Calu3 (cell line): ENCODE data around the gene ZNF496. TPM values are rescaled to one million over a fixed set of nuclear protein-coding genes. Genes with fewer than 3 reads are reported as not detected.
A peak's percentile ranks its signal among the peaks of the same experiment; 100 is the strongest.

Experiments
- BruUV-seq: library from RNA; stranded (reverse); fragments of 400-500 nt; replicated peaks from 2 replicates; lab custom pipeline; 2021; lab: Mats Ljungman, UMichigan
- CTCF ChIA-PET: fragments of 300-600 bp; sonication (Branson Sonifier 250); formaldehyde crosslinking; loops from one replicate; lab custom pipeline; 2022; ENCODE audit warnings: antibody characterized with exemption; lab: Charles Lee
- DNase-seq: peaks from one replicate; pipeline ENCODE4 v3.0.0; 2022
- H3K27ac Mint-ChIP-seq: one replicate; pipeline ENCODE4 v1.8.0; 2022; ENCODE audit warnings: mixed read lengths; ENCODE audit not compliant: unreplicated experiment
- H3K27me3 Mint-ChIP-seq: one replicate; pipeline ENCODE4 v1.8.0; 2022; ENCODE audit warnings: mixed read lengths; ENCODE audit not compliant: unreplicated experiment
- H3K36me3 Mint-ChIP-seq: one replicate; pipeline ENCODE4 v1.8.0; 2022; ENCODE audit warnings: mild to moderate bottlenecking, moderate library complexity, mixed read lengths; ENCODE audit not compliant: insufficient read depth, unreplicated experiment
- H3K4me1 Mint-ChIP-seq: one replicate; pipeline ENCODE4 v1.8.0; 2022; ENCODE audit warnings: mild to moderate bottlenecking, low read depth, mixed read lengths; ENCODE audit not compliant: unreplicated experiment
- H3K4me3 Mint-ChIP-seq: one replicate; pipeline ENCODE4 v1.8.0; 2022; ENCODE audit warnings: mild to moderate bottlenecking, low read depth, moderate library complexity, mixed read lengths; ENCODE audit not compliant: unreplicated experiment
- H3K9me3 Mint-ChIP-seq: one replicate; pipeline ENCODE4 v1.8.0; 2022; ENCODE audit warnings: low read depth, mixed read lengths; ENCODE audit not compliant: unreplicated experiment
- intact Hi-C: fragments of 100-400 bp; cut with micrococcal nuclease; formaldehyde crosslinking; loops from one replicate; pipeline ENCODE4 v1.10.0; 2022; ENCODE audit not compliant: unreplicated experiment
- total RNA-seq: library from RNA; stranded (reverse); gene quantifications from 2 replicates; pipeline ENCODE4 v1.2.3, GENCODE V29; 2022
- TF ChIP-seq, protein P1 (sequence below): fragments of 200-600 bp; IDR thresholded peaks from one replicate; pipeline ENCODE4 v1.8.0; 2022; ENCODE audit warnings: antibody characterized with exemption; ENCODE audit not compliant: unreplicated experiment

Gene ZNF496
- total RNA-seq, 1 experiment from 2014 or later = 36.9 TPM

DNA sequence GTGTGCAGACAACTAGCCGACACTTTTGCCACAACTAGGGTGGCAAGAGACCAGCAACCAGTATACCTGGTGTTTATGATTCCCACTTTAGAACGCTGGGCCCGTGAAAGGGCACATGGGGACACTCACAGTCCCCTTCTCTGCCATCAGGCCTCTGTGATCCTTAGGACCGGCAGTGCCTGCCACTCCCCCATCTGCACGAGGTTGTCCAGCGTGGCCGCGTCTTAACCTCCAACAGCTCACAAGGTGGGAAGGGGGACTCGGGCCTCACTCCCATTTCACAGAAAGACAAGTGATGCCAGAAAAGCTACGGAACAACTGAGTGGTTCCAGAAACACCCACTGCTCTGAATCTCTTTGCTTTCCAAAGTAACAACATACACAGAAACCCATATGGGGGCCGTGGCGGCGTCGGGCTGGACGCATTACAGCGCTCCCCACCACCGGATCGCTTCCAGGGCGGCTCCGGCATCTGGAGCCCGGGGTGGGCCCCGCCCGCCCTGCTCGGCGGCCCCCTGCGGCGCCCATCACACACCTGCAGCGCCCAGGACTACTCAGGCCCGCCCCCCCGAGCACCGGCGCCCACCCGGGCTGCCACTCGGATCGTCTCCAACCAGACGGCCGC lies 1.0 kb downstream of the ZNF496 start:
- peak overlapping the region; percentile 92 for H3K4me3 Mint-ChIP-seq
- TF ChIP-seq, protein P1, sequence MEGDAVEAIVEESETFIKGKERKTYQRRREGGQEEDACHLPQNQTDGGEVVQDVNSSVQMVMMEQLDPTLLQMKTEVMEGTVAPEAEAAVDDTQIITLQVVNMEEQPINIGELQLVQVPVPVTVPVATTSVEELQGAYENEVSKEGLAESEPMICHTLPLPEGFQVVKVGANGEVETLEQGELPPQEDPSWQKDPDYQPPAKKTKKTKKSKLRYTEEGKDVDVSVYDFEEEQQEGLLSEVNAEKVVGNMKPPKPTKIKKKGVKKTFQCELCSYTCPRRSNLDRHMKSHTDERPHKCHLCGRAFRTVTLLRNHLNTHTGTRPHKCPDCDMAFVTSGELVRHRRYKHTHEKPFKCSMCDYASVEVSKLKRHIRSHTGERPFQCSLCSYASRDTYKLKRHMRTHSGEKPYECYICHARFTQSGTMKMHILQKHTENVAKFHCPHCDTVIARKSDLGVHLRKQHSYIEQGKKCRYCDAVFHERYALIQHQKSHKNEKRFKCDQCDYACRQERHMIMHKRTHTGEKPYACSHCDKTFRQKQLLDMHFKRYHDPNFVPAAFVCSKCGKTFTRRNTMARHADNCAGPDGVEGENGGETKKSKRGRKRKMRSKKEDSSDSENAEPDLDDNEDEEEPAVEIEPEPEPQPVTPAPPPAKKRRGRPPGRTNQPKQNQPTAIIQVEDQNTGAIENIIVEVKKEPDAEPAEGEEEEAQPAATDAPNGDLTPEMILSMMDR = no peak
- peaks cover 34% of the 10 kb centered on the region for H3K36me3 Mint-ChIP-seq
- no peak for DNase-seq
- no peaks in the 10 kb centered on the region for H3K27me3 Mint-ChIP-seq
- H3K27ac Mint-ChIP-seq = peak overlapping the region; percentile 89
- intact Hi-C loops = loop anchor here (5.0 kb wide), 1 partner anchor 118 kb away; no protein-coding TSS in a partner anchor
- H3K4me1 Mint-ChIP-seq = peaks cover 31% of the 10 kb centered on the region
- no peaks in the 10 kb centered on the region for H3K9me3 Mint-ChIP-seq
- CTCF ChIA-PET = interaction anchor here (0.8 to 0.9 kb wide), 2 partner anchors 17 to 25 kb away, joined by 3 read pairs; no protein-coding TSS in a partner anchor
- BruUV-seq = no TSS peak

DNA sequence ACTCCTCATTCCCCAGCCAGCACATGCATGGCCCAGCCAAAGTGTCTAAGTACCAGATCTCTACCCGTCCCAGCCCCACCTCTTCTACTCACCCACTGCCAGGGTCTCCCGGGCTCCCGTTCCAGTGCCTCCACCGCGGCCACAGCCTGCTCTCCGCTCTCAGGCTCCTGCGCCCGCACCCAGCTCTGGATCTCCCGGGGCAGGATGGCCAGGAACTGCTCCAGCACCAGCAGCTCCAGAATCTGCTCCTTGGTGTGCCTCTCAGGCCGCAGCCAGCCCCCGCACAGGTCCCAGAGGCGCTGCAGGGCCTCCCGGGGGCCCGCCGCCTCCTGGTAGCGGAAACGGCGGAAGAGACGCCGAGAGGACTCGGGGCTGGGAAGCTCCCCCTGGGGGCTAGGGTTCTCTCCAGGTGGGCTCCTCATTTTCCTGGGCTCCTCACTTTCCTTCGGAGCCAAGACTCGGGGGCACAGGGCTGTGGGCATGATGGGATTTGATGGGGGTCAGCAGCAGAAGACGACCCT lies 2.5 kb downstream of the ZNF496 start:
- Mint-ChIP-seq H3K4me1 (peaks cover 24% of the 10 kb centered on the region), H3K36me3 (peaks cover 29% of the 10 kb centered on the region), H3K9me3 (no peaks in the 10 kb centered on the region), H3K27me3 (no peaks in the 10 kb centered on the region), H3K27ac (no peak overlapping the region), H3K4me3 (peak overlapping the region; percentile 92)
- DNase-seq = no peak
- CTCF ChIA-PET = no interaction called here
- TF ChIP-seq, protein P1 = no peak
- intact Hi-C loops = no loop called here
- BruUV-seq = no TSS peak

DNA sequence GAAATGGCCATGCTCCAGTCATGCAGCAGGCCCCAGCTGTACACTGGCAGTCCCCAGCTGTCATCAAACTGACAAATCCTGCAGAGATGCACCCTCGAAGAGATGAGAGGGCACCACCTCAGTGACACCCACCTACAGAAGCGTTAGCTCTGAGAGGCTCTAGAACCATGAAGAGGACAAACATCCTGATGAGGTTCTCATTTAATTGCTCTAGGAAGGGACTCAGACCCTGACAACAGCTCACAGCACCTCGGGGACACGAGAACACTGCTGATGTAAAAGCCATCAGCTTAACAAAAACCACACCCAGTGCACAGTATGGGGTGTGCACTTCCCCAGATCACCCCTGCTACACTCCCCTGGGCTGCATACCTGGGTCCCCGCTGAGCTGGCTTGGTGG lies 3.4 kb downstream of the ZNF496 start:
- DNase-seq = no peak
- no peak overlapping the region for H3K27ac Mint-ChIP-seq
- peaks cover 16% of the 10 kb centered on the region for H3K4me1 Mint-ChIP-seq
- TF ChIP-seq, protein P1 = no peak
- H3K9me3 Mint-ChIP-seq = no peaks in the 10 kb centered on the region
- intact Hi-C loops = no loop called here
- no TSS peak for BruUV-seq
- H3K27me3 Mint-ChIP-seq = no peaks in the 10 kb centered on the region
- H3K36me3 Mint-ChIP-seq = peaks cover 38% of the 10 kb centered on the region
- CTCF ChIA-PET = no interaction called here
- H3K4me3 Mint-ChIP-seq = no peak overlapping the region

DNA sequence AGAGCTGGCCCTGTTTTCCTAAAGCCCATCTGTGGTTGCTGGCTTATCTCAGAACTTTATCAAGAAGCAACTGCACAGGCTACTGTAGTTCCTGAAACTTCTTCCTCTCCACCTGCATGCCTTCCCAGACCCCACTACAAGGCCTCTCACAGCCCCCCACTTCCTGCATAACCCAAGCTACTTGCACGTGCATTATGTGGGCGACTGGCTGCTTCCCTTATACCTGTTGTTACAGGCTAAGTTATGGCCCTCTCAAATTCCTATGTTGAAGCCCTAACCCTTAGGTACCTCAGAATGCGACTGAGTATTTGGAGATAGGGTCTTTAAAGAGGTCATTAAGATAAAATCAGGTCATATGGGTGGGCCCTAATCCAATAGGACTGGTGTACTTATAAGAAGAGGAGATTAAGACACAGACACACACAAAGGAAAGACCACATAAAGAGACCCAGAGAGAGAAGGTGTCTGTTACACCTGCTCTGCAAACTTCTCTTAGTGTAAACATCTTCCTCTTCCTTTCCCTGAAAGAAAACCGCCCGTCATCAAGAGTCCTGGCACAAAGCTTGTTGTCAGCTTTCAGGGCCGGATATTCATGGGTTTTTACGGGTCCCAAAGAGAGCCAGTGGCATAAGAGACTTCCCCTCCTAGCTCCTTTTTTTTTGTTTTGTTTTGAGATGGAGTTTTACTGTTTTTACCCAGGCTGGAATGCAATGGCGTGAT lies 5.1 kb downstream of the ZNF496 start:
- peaks cover 8% of the 10 kb centered on the region for H3K4me1 Mint-ChIP-seq
- no peaks in the 10 kb centered on the region for H3K27me3 Mint-ChIP-seq
- H3K9me3 Mint-ChIP-seq = no peaks in the 10 kb centered on the region
- no peak for DNase-seq
- BruUV-seq = no TSS peak
- CTCF ChIA-PET = no interaction called here
- TF ChIP-seq, protein P1 = no peak
- intact Hi-C loops = no loop called here
- no peak overlapping the region for H3K4me3 Mint-ChIP-seq
- H3K36me3 Mint-ChIP-seq = peaks cover 27% of the 10 kb centered on the region
- no peak overlapping the region for H3K27ac Mint-ChIP-seq
